HepG2 (cell line): Measurements from ENCODE around the gene ITPRIP. TPM values are rescaled to one million over a fixed set of nuclear protein-coding genes. Genes with fewer than 3 reads are reported as not detected.

Source experiments
- CBFB ChIP-seq: sonication (generic); formaldehyde crosslinking; IDR thresholded peaks from 2 replicates; pipeline ENCODE4 v1.4.0; 2020; ENCODE audit warnings: missing genetic modification reagents
- CCDC6 ChIP-seq: sonication (generic); formaldehyde crosslinking; IDR thresholded peaks from 2 replicates; pipeline ENCODE4 v1.8.1; 2022; ENCODE audit warnings: mild to moderate bottlenecking, missing genetic modification reagents, moderate library complexity
- CENPBD1 ChIP-seq: sonication (generic); formaldehyde crosslinking; IDR thresholded peaks from 2 replicates; pipeline ENCODE4 v1.8.0; 2022; ENCODE audit warnings: missing genetic modification reagents, low read depth, mild to moderate bottlenecking, borderline replicate concordance
- E2F2 ChIP-seq: sonication (generic); formaldehyde crosslinking; IDR thresholded peaks from 2 replicates; pipeline ENCODE4 v1.4.0; 2020; ENCODE audit warnings: missing genetic modification reagents, borderline replicate concordance
- HDAC6 ChIP-seq: fragments of 200-600 bp; sonication (generic); IDR thresholded peaks from 2 replicates; pipeline ENCODE4 v1.7.0; 2017; ENCODE audit warnings: mild to moderate bottlenecking, antibody characterized with exemption, low read length, low read depth
- IRF2 ChIP-seq: IDR thresholded peaks from 2 replicates; pipeline ENCODE4 v1.6.1; 2018; ENCODE audit warnings: missing genetic modification reagents, missing compliant biosample characterization
- PRDM4 ChIP-seq: sonication (generic); formaldehyde crosslinking; IDR thresholded peaks from 2 replicates; pipeline ENCODE4 v1.9.0; 2021; ENCODE audit warnings: missing genetic modification reagents, borderline replicate concordance
- RERE ChIP-seq: IDR thresholded peaks from 2 replicates; pipeline ENCODE4 v1.6.1; 2016; ENCODE audit warnings: low read depth, missing genetic modification reagents, missing compliant biosample characterization
- SP4 ChIP-seq: sonication (generic); formaldehyde crosslinking; IDR thresholded peaks from 2 replicates; pipeline ENCODE4 v1.8.1; 2023; ENCODE audit warnings: mild to moderate bottlenecking, missing genetic modification reagents
- U2AF1 ChIP-seq: fragments of 200-400 bp; formaldehyde crosslinking; optimal IDR thresholded peaks from 2 replicates; pipeline ENCODE3; 2017; ENCODE audit warnings: mild to moderate bottlenecking, low read depth, low read length
- ZC3H4 ChIP-seq: sonication (generic); formaldehyde crosslinking; IDR thresholded peaks from 2 replicates; pipeline ENCODE4 v1.4.0; 2020; ENCODE audit warnings: missing genetic modification reagents, borderline replicate concordance
- ZKSCAN8 ChIP-seq: IDR thresholded peaks from 2 replicates; pipeline ENCODE4 v1.6.1; 2016; ENCODE audit warnings: borderline replicate concordance, missing genetic modification reagents, missing compliant biosample characterization
- ZNF441 ChIP-seq: sonication (generic); formaldehyde crosslinking; IDR thresholded peaks from 2 replicates; pipeline ENCODE4 v1.7.0; 2021; ENCODE audit warnings: missing genetic modification reagents, borderline replicate concordance
- ZNF577 ChIP-seq: sonication (generic); formaldehyde crosslinking; IDR thresholded peaks from 2 replicates; pipeline ENCODE4 v1.4.0; 2020; ENCODE audit warnings: mild to moderate bottlenecking, low read depth, missing genetic modification reagents, borderline replicate concordance
- ZNF710 ChIP-seq: sonication (generic); formaldehyde crosslinking; IDR thresholded peaks from 2 replicates; pipeline ENCODE4 v1.5.0; 2020; ENCODE audit warnings: mild to moderate bottlenecking, missing genetic modification reagents, borderline replicate concordance
- ZNF775 ChIP-seq: sonication (generic); formaldehyde crosslinking; IDR thresholded peaks from 2 replicates; pipeline ENCODE4 v1.4.0; 2020; ENCODE audit warnings: missing genetic modification reagents, mild to moderate bottlenecking, moderate library complexity, borderline replicate concordance
- ZNF780A ChIP-seq: sonication (generic); formaldehyde crosslinking; IDR thresholded peaks from 2 replicates; pipeline ENCODE4 v1.8.0; 2022; ENCODE audit warnings: mild to moderate bottlenecking, missing genetic modification reagents, moderate library complexity
- polyA plus RNA-seq, 8 experiments: library from polyadenylated mRNA; depleted of rRNA in 3 of 8; stranded (reverse) in 7 of 8; unstranded in 1 of 8; fragments of >200 nt; fragmentation: Illumina TruSeq in 4 of 8; extraction: Trizol in 4 of 8; gene quantifications; 2 replicates each; pipeline versions ENCODE4 v1.2.1 to v1.2.3, GENCODE V29; 2011 to 2016; ENCODE audit warnings: low read depth in 4 of 8, missing spikeins in 1 of 8, mixed read lengths in 1 of 8; ENCODE audit not compliant: insufficient read depth in 1 of 8
- total RNA-seq, 5 experiments: library from RNA; depleted of rRNA; stranded (reverse); fragments of >200 nt; fragmentation: Illumina TruSeq; extraction: Trizol; gene quantifications; 2 replicates each; pipeline ENCODE4 v1.2.3, GENCODE V29; 2016; ENCODE audit warnings: low read depth in 1 of 5

Gene ITPRIP
- total and polyA plus RNA-seq, 2 of the 13 experiments (the other 11 are each of a cell fraction or from before 2014, with no cell fraction given), result 1.00 to 2.8 TPM

- TF ChIP-seq ZNF710 (CRISPR knock-in tag), result no peak
- no peak for TF ChIP-seq ZC3H4
- no peak for TF ChIP-seq RERE
- no peak for TF ChIP-seq ZKSCAN8 (CRISPR knock-in tag)
- no peak for TF ChIP-seq U2AF1
- no peak for TF ChIP-seq ZNF775 (CRISPR knock-in tag)
- TF ChIP-seq CENPBD1 (CRISPR knock-in tag), result no peak
- TF ChIP-seq CCDC6, result no peak
- no peak for TF ChIP-seq ZNF780A (CRISPR knock-in tag)
- no peak for TF ChIP-seq CBFB (CRISPR knock-in tag)
- no peak for TF ChIP-seq SP4 (CRISPR knock-in tag)
- TF ChIP-seq PRDM4 (CRISPR knock-in tag), result no peak
- no peak for TF ChIP-seq ZNF577 (CRISPR knock-in tag)
- TF ChIP-seq E2F2, result no peak
- TF ChIP-seq IRF2 (CRISPR knock-in tag), result 0 out of 2 replicates have a peak, but pooled peaks have one; percentile 11
- no peak for TF ChIP-seq ZNF441 (CRISPR knock-in tag)
- TF ChIP-seq HDAC6, result no peak
These were observed 58.6 kb downstream of the ITPRIP start (continued) for GRCh38 chr10:104279550-104280259.
